Panc1 (cell line): ENCODE measurements around the gene INVS. TPM values are rescaled to one million over a fixed set of nuclear protein-coding genes. Genes with fewer than 3 reads are reported as not detected.

ENCODE experiments used
- ATAC-seq: fragments of 200-7000 bp; cut with Tn5 transposase; 2 replicates; pipeline ENCODE4 v1.9.1; 2020; ENCODE audit warnings: mild to moderate bottlenecking, moderate library complexity
- BruUV-seq: library from RNA; stranded (reverse); fragments of 400-500 nt; replicated peaks from 2 replicates; lab custom pipeline; 2021; lab: Mats Ljungman, UMichigan
- CTCF ChIA-PET: fragments of 300-600 bp; sonication (Branson Sonifier 250); formaldehyde crosslinking; loops from one replicate; lab custom pipeline; 2022; ENCODE audit warnings: antibody characterized with exemption; lab: Charles Lee
- POLR2A ChIA-PET: fragments of 300-600 bp; sonication (Branson Sonifier 250); formaldehyde crosslinking; loops from one replicate; lab custom pipeline; 2022; ENCODE audit warnings: antibody characterized with exemption; lab: Charles Lee
- DNase-seq: peaks from one replicate; pipeline ENCODE4 v3.0.0-alpha.2; 2010; ENCODE audit warnings: low read depth, low spot score
- H3K27ac ChIP-seq: 2 replicates; pipeline ENCODE4 v1.5.1; 2011; ENCODE audit warnings: mild to moderate bottlenecking, low read length, inconsistent platforms
- H3K27me3 ChIP-seq: fragments of 200-500 bp; sonication (Bioruptor generic); 2 replicates; pipeline ENCODE4 v1.6.0; 2014; ENCODE audit warnings: low read length, inconsistent platforms; ENCODE audit not compliant: control insufficient read depth, insufficient read depth
- H3K36me3 ChIP-seq: fragments of 200-500 bp; sonication (Bioruptor generic); 2 replicates; pipeline ENCODE4 v1.5.1; 2014; ENCODE audit warnings: inconsistent platforms, mild to moderate bottlenecking, low read length, moderate library complexity; ENCODE audit not compliant: control insufficient read depth, insufficient read depth
- H3K4me1 ChIP-seq: 2 replicates; pipeline ENCODE4 v1.5.1; 2011; ENCODE audit warnings: inconsistent platforms, mild to moderate bottlenecking, low read length, moderate library complexity; ENCODE audit not compliant: control insufficient read depth, insufficient read depth
- H3K4me3 ChIP-seq, 2 experiments: 2 replicates each; pipeline ENCODE4 v1.5.1; 2011 to 2012; ENCODE audit warnings: low read depth in 2 of 2, low read length in 2 of 2, mild to moderate bottlenecking in 2 of 2, inconsistent platforms in 1 of 2, moderate library complexity in 1 of 2
- H3K9me3 ChIP-seq: fragments of 200-500 bp; sonication (Bioruptor generic); 2 replicates; pipeline ENCODE4 v1.5.1; 2014; ENCODE audit warnings: low read depth, mild to moderate bottlenecking, inconsistent platforms, low read length, moderate library complexity; ENCODE audit not compliant: control insufficient read depth, insufficient read depth
- POLR2AphosphoS5 ChIP-seq: IDR thresholded peaks from 2 replicates; pipeline ENCODE4 v1.6.1; 2012; ENCODE audit warnings: mild to moderate bottlenecking, low read depth, low read length, moderate library complexity
- SIN3A ChIP-seq: IDR thresholded peaks from 2 replicates; pipeline ENCODE4 v1.6.1; 2012; ENCODE audit warnings: low read depth, mild to moderate bottlenecking, low read length, moderate library complexity, borderline replicate concordance; ENCODE audit not compliant: insufficient read depth
- TCF7L2 ChIP-seq: IDR thresholded peaks from 2 replicates; pipeline ENCODE4 v1.6.1; 2011; ENCODE audit warnings: mild to moderate bottlenecking, low read depth, low read length, inconsistent platforms
- in situ Hi-C: cut with HindIII; loops from 2 replicates; pipeline ENCODE4 v1.10.0; 2016; ENCODE audit warnings: low sequenced_read_pairs, low pct_unique_long_range_greater_than_20kb
- intact Hi-C: fragments of 100-400 bp; cut with micrococcal nuclease; formaldehyde crosslinking; loops from one replicate; pipeline ENCODE4 v1.10.0; 2022; ENCODE audit not compliant: unreplicated experiment
- total RNA-seq: library from RNA; stranded (reverse); gene quantifications from one replicate; pipeline ENCODE4 v1.2.1, GENCODE V29; 2021; ENCODE audit not compliant: unreplicated experiment
- TF ChIP-seq, protein P1 (sequence below), 2 experiments: IDR thresholded peaks; 2 replicates each; pipeline ENCODE4 v1.6.1; 2011 to 2012; ENCODE audit warnings: low read depth in 2 of 2, control low read depth in 1 of 2, low read length in 1 of 2, mild to moderate bottlenecking in 1 of 2, moderate library complexity in 1 of 2; ENCODE audit not compliant: insufficient read depth in 1 of 2
- TF ChIP-seq, protein P2 (sequence below): fragments of 450-650 bp; IDR thresholded peaks from 2 replicates; pipeline ENCODE4 v1.5.1; 2017; ENCODE audit warnings: mild to moderate bottlenecking

INVS gene
- total RNA-seq, 1 experiment from 2014 or later: 8.2 TPM

DNA sequence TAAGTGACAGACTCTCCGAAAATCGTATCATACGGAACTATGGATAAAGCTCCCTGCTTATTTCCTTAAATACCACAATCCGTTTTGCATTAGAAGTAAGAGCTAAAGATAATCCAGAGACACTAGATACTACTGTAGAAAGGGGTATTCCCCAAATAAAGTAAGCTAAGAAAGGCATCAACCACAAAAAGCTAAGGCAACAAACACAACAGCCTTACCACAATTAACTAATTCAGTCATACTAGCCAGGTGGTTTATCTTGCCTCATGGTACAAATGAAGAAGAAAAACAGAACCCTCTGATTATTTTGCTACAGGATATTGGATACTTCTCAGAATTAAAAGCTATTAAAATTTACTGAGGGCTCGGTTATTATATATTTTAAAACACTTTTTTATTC is 14.3 kb upstream of the INVS start:
- Histone ChIP-seq H3K4me1 (peaks cover 3% of the 10 kb centered on the region; the same call in 1 of the 2 replicates), H3K4me3 (no peak overlapping the region), H3K36me3 (no peaks in the 10 kb centered on the region), H3K27ac (no peak overlapping the region), H3K27me3 (no peaks in the 10 kb centered on the region), H3K9me3 (no peaks in the 10 kb centered on the region)
- no peak for ATAC-seq
- intact Hi-C loops (no loop called here), in situ Hi-C loops (no loop called here)
- ChIA-PET CTCF (no interaction called here), POLR2A (no interaction called here)
- TF ChIP-seq, protein P1, sequence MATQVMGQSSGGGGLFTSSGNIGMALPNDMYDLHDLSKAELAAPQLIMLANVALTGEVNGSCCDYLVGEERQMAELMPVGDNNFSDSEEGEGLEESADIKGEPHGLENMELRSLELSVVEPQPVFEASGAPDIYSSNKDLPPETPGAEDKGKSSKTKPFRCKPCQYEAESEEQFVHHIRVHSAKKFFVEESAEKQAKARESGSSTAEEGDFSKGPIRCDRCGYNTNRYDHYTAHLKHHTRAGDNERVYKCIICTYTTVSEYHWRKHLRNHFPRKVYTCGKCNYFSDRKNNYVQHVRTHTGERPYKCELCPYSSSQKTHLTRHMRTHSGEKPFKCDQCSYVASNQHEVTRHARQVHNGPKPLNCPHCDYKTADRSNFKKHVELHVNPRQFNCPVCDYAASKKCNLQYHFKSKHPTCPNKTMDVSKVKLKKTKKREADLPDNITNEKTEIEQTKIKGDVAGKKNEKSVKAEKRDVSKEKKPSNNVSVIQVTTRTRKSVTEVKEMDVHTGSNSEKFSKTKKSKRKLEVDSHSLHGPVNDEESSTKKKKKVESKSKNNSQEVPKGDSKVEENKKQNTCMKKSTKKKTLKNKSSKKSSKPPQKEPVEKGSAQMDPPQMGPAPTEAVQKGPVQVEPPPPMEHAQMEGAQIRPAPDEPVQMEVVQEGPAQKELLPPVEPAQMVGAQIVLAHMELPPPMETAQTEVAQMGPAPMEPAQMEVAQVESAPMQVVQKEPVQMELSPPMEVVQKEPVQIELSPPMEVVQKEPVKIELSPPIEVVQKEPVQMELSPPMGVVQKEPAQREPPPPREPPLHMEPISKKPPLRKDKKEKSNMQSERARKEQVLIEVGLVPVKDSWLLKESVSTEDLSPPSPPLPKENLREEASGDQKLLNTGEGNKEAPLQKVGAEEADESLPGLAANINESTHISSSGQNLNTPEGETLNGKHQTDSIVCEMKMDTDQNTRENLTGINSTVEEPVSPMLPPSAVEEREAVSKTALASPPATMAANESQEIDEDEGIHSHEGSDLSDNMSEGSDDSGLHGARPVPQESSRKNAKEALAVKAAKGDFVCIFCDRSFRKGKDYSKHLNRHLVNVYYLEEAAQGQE (IDR thresholded peaks at IDR 0.05; ENCODE audit: insufficient read depth in 1 of 2, low read depth in 2 of 2, low read length in 1 of 2): no peak
- TF ChIP-seq, protein P2, sequence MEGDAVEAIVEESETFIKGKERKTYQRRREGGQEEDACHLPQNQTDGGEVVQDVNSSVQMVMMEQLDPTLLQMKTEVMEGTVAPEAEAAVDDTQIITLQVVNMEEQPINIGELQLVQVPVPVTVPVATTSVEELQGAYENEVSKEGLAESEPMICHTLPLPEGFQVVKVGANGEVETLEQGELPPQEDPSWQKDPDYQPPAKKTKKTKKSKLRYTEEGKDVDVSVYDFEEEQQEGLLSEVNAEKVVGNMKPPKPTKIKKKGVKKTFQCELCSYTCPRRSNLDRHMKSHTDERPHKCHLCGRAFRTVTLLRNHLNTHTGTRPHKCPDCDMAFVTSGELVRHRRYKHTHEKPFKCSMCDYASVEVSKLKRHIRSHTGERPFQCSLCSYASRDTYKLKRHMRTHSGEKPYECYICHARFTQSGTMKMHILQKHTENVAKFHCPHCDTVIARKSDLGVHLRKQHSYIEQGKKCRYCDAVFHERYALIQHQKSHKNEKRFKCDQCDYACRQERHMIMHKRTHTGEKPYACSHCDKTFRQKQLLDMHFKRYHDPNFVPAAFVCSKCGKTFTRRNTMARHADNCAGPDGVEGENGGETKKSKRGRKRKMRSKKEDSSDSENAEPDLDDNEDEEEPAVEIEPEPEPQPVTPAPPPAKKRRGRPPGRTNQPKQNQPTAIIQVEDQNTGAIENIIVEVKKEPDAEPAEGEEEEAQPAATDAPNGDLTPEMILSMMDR: no peak
- TF ChIP-seq POLR2AphosphoS5: no peak
- TF ChIP-seq TCF7L2: no peak
- TF ChIP-seq SIN3A: no peak
- no TSS peak for BruUV-seq
- no peak for DNase-seq

DNA sequence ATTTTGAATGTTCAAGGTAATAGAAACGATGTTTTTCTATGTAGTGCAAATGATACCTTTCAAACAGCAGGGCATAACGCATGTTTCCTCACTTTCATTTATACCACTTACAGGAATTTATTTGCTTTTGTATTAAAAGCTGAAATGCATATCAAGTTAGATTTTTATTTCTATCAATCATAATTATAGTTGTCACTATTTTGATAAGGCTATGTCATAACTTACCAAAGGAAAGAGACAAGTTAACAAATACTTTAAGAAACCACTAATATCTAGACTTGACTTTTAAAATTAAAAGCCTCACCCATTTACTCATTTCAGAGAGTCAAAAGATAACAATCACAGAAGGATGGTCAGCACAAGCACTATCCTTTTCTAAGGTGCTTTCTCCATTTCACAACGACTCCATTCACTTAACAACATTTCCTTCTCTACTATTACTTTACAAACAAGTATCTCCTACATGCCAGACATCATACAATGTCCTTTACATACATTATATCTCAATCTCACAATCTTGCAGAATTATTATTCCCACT is 12.9 kb upstream of the INVS start:
- POLR2A ChIA-PET: no interaction called here
- in situ Hi-C loops: no loop called here
- CTCF ChIA-PET: no interaction called here
- BruUV-seq: no TSS peak
- no peak for TF ChIP-seq SIN3A
- TF ChIP-seq, protein P1 (IDR thresholded peaks at IDR 0.05; ENCODE audit: insufficient read depth in 1 of 2, low read depth in 2 of 2, low read length in 1 of 2): no peak
- no peak for TF ChIP-seq TCF7L2
- TF ChIP-seq, protein P2: no peak
- no peak for TF ChIP-seq POLR2AphosphoS5
- no peaks in the 10 kb centered on the region for H3K9me3 ChIP-seq
- intact Hi-C loops: no loop called here
- no peaks in the 10 kb centered on the region for H3K36me3 ChIP-seq
- no peak overlapping the region for H3K4me3 ChIP-seq
- H3K4me1 ChIP-seq: peaks cover 3% of the 10 kb centered on the region; the same call in 1 of the 2 replicates
- DNase-seq (no peak), ATAC-seq (no peak)
- H3K27me3 ChIP-seq: no peaks in the 10 kb centered on the region
- H3K27ac ChIP-seq: no peak overlapping the region
